Measurements from ENCODE around the gene ZNF320. TPM values are rescaled to one million over a fixed set of nuclear protein-coding genes. Genes with fewer than 3 reads are reported as not detected.
A peak's percentile ranks its signal among the peaks of the same experiment; 100 is the strongest.
"Not testable (repeated sequence)": the region's sequence is repeated elsewhere in the genome, so short reads cannot be mapped to it uniquely, and the experiment has no call there.

Gene ZNF320
- total and polyA plus RNA-seq, 8 donors = 3.0 to 94.6 (median 27.5) TPM; not detected in 2

DNA sequence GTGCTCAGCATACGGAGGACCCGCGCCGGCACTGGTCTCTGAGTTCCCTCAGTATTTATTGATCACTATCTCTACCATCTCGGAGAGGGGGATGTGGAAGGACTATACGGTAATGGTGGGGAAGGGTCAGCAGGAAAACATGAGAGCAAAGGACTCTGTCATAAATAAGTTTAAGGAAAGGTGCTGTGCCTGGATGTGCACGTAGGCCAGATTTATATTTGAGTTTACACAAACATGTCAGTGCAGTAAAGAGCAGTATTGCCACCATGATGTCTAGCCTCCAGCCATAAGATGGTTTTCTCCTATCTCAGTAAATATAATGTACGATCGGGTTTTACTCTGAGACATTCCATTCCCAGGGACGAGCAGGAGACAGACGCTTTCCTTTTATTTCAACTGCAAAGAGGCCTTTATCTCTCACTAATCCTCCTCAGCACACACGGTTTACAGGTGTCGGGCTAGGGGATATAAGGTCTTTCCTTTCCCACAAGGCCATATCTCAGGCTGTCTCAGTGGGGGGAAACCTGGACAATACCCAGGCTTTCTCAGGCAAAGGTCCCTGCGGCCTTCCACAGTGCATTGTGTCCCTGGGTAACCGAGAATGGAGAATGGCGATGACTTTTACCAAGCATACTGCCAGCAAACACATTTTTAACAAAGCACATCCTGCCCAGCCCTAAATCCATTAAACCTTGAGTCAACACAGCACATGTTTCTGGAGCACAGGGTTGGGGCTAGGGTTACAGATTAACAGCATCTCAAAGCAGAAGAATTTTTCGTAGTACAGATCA lies 47.5 kb upstream of the ZNF320 start:
- Histone ChIP-seq H3K9me3 (peaks cover 34 to 44% (median 40%) of the 10 kb centered on the region in 4 donors), H3K36me3 (peaks cover 1 to 19% (median 7%) of the 10 kb centered on the region in 4 donors), H3K27ac (peak overlapping the region; percentile 5 to 95 (median 93)), H3K4me1 (peaks cover 0 to 38% (median 28%) of the 10 kb centered on the region in 4 donors)
- TF ChIP-seq POLR2AphosphoS5 (IDR thresholded peaks at IDR 0.05) = peak in 2 of 3 donors; percentile 21 to 42
- H3K27me3 ChIP-seq; H3K4me3 ChIP-seq; intact Hi-C loops (cut with DNase I; ENCODE audit: low total_unique reads): not testable (repeated sequence)
- peak; percentile 54 to 79 for DNase-seq
- 34 to 62% (median 51%) methylated on average over 17 of the region's 17 CpGs for WGBS, 5 donors

- WGBS, 5 donors = 39 to 60% (median 45%) methylated on average over 17 of the region's 17 CpGs
- intact Hi-C loops (cut with DNase I; ENCODE audit: low total_unique reads) = no loop called here
- DNase-seq = peak in 1 of 2 donors; percentile 69
- Histone ChIP-seq H3K4me3 (no peak overlapping the region), H3K36me3 (peaks cover 0 to 10% (median 1%) of the 10 kb centered on the region in 4 donors), H3K4me1 (peaks cover 0 to 46% (median 35%) of the 10 kb centered on the region in 4 donors), H3K27ac (peak overlapping the region; percentile 61 to 95 (median 93)), H3K9me3 (peaks cover 26 to 36% (median 32%) of the 10 kb centered on the region in 4 donors), H3K27me3 (no peaks in the 10 kb centered on the region)
- TF ChIP-seq EP300 (IDR thresholded peaks at IDR 0.05) (no peak), POLR2A (IDR thresholded peaks at IDR 0.05) (no peak), POLR2AphosphoS5 (IDR thresholded peaks at IDR 0.05) (no peak)
- TF ChIP-seq, protein P1, sequence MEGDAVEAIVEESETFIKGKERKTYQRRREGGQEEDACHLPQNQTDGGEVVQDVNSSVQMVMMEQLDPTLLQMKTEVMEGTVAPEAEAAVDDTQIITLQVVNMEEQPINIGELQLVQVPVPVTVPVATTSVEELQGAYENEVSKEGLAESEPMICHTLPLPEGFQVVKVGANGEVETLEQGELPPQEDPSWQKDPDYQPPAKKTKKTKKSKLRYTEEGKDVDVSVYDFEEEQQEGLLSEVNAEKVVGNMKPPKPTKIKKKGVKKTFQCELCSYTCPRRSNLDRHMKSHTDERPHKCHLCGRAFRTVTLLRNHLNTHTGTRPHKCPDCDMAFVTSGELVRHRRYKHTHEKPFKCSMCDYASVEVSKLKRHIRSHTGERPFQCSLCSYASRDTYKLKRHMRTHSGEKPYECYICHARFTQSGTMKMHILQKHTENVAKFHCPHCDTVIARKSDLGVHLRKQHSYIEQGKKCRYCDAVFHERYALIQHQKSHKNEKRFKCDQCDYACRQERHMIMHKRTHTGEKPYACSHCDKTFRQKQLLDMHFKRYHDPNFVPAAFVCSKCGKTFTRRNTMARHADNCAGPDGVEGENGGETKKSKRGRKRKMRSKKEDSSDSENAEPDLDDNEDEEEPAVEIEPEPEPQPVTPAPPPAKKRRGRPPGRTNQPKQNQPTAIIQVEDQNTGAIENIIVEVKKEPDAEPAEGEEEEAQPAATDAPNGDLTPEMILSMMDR (IDR thresholded peaks at IDR 0.05) = no peak
Observed at GRCh38 chr19:52943884-52944643, 46.6 kb upstream of the ZNF320 start.

GRCh38 chr19:52943134-52943883 lies 45.9 kb upstream of the ZNF320 start:
- Histone ChIP-seq H3K4me1 (peaks cover 2 to 52% (median 39%) of the 10 kb centered on the region in 4 donors), H3K9me3 (peaks cover 18 to 28% (median 24%) of the 10 kb centered on the region in 4 donors), H3K27me3 (no peaks in the 10 kb centered on the region), H3K36me3 (peaks cover 0 to 3% (median 0%) of the 10 kb centered on the region in 4 donors), H3K4me3 (peak overlapping the region; percentile 70 to 80 (median 80)), H3K27ac (peak overlapping the region; percentile 91 to 95 (median 93))
- TF ChIP-seq POLR2A (IDR thresholded peaks at IDR 0.05) (no peak), POLR2AphosphoS5 (IDR thresholded peaks at IDR 0.05) (no peak), EP300 (IDR thresholded peaks at IDR 0.05) (no peak)
- TF ChIP-seq, protein P1 (IDR thresholded peaks at IDR 0.05) = no peak
- intact Hi-C loops (cut with DNase I; ENCODE audit: low total_unique reads) = no loop called here
- 43 to 56% (median 49%) methylated on average over 29 of the region's 29 CpGs for WGBS, 5 donors
- no peak for DNase-seq

- H3K4me1 ChIP-seq = peaks cover 8 to 57% (median 47%) of the 10 kb centered on the region in 4 donors
- H3K9me3 ChIP-seq = peaks cover 14 to 21% (median 18%) of the 10 kb centered on the region in 4 donors
- peak; percentile 97 for DNase-seq
- 0 to 1% (median 1%) methylated on average over 30 to 43 of the region's 43 CpGs for WGBS, 5 donors
- H3K27ac ChIP-seq = peak overlapping the region; percentile 91 to 95 (median 93)
- TF ChIP-seq, protein P1 (IDR thresholded peaks at IDR 0.05) = no peak
- peak in 2 of 4 donors; percentile 85 to 92 for TF ChIP-seq POLR2A (IDR thresholded peaks at IDR 0.05)
- peak; percentile 57 to 97 (median 97) for TF ChIP-seq POLR2AphosphoS5 (IDR thresholded peaks at IDR 0.05)
- TF ChIP-seq EP300 (IDR thresholded peaks at IDR 0.05) = no peak
- no peaks in the 10 kb centered on the region for H3K27me3 ChIP-seq
- intact Hi-C loops (cut with DNase I; ENCODE audit: low total_unique reads) = no loop called here
- H3K4me3 ChIP-seq = peak overlapping the region; percentile 70 to 80 (median 80)
- peaks cover 0 to under 1% (median 0%) of the 10 kb centered on the region in 4 donors for H3K36me3 ChIP-seq
Observed at GRCh38 chr19:52942386-52943133, 45.1 kb upstream of the ZNF320 start.

Data from stomach (tissue), 9 donors.